Panc1 (cell line): ENCODE measurements around the gene CDH9. TPM values are rescaled to one million over a fixed set of nuclear protein-coding genes. Genes with fewer than 3 reads are reported as not detected.

Source experiments
- ATAC-seq: fragments of 200-7000 bp; cut with Tn5 transposase; 2 replicates; pipeline ENCODE4 v1.9.1; 2020; ENCODE audit warnings: mild to moderate bottlenecking, moderate library complexity
- BruUV-seq: library from RNA; stranded (reverse); fragments of 400-500 nt; replicated peaks from 2 replicates; lab custom pipeline; 2021; lab: Mats Ljungman, UMichigan
- CTCF ChIA-PET: fragments of 300-600 bp; sonication (Branson Sonifier 250); formaldehyde crosslinking; loops from one replicate; lab custom pipeline; 2022; ENCODE audit warnings: antibody characterized with exemption; lab: Charles Lee
- POLR2A ChIA-PET: fragments of 300-600 bp; sonication (Branson Sonifier 250); formaldehyde crosslinking; loops from one replicate; lab custom pipeline; 2022; ENCODE audit warnings: antibody characterized with exemption; lab: Charles Lee
- DNase-seq: peaks from one replicate; pipeline ENCODE4 v3.0.0-alpha.2; 2010; ENCODE audit warnings: low read depth, low spot score
- H3K27ac ChIP-seq: 2 replicates; pipeline ENCODE4 v1.5.1; 2011; ENCODE audit warnings: mild to moderate bottlenecking, low read length, inconsistent platforms
- H3K27me3 ChIP-seq: fragments of 200-500 bp; sonication (Bioruptor generic); 2 replicates; pipeline ENCODE4 v1.6.0; 2014; ENCODE audit warnings: low read length, inconsistent platforms; ENCODE audit not compliant: control insufficient read depth, insufficient read depth
- H3K36me3 ChIP-seq: fragments of 200-500 bp; sonication (Bioruptor generic); 2 replicates; pipeline ENCODE4 v1.5.1; 2014; ENCODE audit warnings: inconsistent platforms, mild to moderate bottlenecking, low read length, moderate library complexity; ENCODE audit not compliant: control insufficient read depth, insufficient read depth
- H3K4me1 ChIP-seq: 2 replicates; pipeline ENCODE4 v1.5.1; 2011; ENCODE audit warnings: inconsistent platforms, mild to moderate bottlenecking, low read length, moderate library complexity; ENCODE audit not compliant: control insufficient read depth, insufficient read depth
- H3K4me3 ChIP-seq, 2 experiments: 2 replicates each; pipeline ENCODE4 v1.5.1; 2011 to 2012; ENCODE audit warnings: low read depth in 2 of 2, low read length in 2 of 2, mild to moderate bottlenecking in 2 of 2, inconsistent platforms in 1 of 2, moderate library complexity in 1 of 2
- H3K9me3 ChIP-seq: fragments of 200-500 bp; sonication (Bioruptor generic); 2 replicates; pipeline ENCODE4 v1.5.1; 2014; ENCODE audit warnings: low read depth, mild to moderate bottlenecking, inconsistent platforms, low read length, moderate library complexity; ENCODE audit not compliant: control insufficient read depth, insufficient read depth
- CTCF ChIP-seq: fragments of 450-650 bp; IDR thresholded peaks from 2 replicates; pipeline ENCODE4 v1.5.1; 2017; ENCODE audit warnings: mild to moderate bottlenecking
- POLR2AphosphoS5 ChIP-seq: IDR thresholded peaks from 2 replicates; pipeline ENCODE4 v1.6.1; 2012; ENCODE audit warnings: mild to moderate bottlenecking, low read depth, low read length, moderate library complexity
- SIN3A ChIP-seq: IDR thresholded peaks from 2 replicates; pipeline ENCODE4 v1.6.1; 2012; ENCODE audit warnings: low read depth, mild to moderate bottlenecking, low read length, moderate library complexity, borderline replicate concordance; ENCODE audit not compliant: insufficient read depth
- TCF7L2 ChIP-seq: IDR thresholded peaks from 2 replicates; pipeline ENCODE4 v1.6.1; 2011; ENCODE audit warnings: mild to moderate bottlenecking, low read depth, low read length, inconsistent platforms
- in situ Hi-C: cut with HindIII; loops from 2 replicates; pipeline ENCODE4 v1.10.0; 2016; ENCODE audit warnings: low sequenced_read_pairs, low pct_unique_long_range_greater_than_20kb
- intact Hi-C: fragments of 100-400 bp; cut with micrococcal nuclease; formaldehyde crosslinking; loops from one replicate; pipeline ENCODE4 v1.10.0; 2022; ENCODE audit not compliant: unreplicated experiment
- total RNA-seq: library from RNA; stranded (reverse); gene quantifications from one replicate; pipeline ENCODE4 v1.2.1, GENCODE V29; 2021; ENCODE audit not compliant: unreplicated experiment
- TF ChIP-seq, protein P1 (sequence below), 2 experiments: IDR thresholded peaks; 2 replicates each; pipeline ENCODE4 v1.6.1; 2011 to 2012; ENCODE audit warnings: low read depth in 2 of 2, control low read depth in 1 of 2, low read length in 1 of 2, mild to moderate bottlenecking in 1 of 2, moderate library complexity in 1 of 2; ENCODE audit not compliant: insufficient read depth in 1 of 2

CDH9 gene
- total RNA-seq, 1 experiment from 2014 or later, result 0.10 TPM

DNA sequence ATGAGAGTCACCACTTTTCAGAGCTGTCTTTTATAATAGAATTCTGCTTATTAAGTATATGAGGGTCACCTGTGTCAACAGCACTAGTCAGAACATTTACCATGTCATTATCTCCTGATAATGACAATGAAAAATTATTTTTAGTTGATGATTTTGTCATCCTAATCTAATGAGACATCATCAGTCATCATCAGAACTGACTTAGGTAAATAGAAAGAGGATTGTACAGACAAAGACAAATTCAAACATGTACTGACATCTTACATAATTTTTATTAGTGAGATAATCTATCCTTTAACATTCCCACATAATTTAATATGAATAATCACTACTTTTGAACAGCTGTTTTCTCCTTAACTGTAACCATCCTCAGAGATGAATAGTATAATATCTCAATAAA, 22.6 kb downstream of the CDH9 start:
- Histone ChIP-seq H3K4me1 (no peaks in the 10 kb centered on the region), H3K36me3 (no peaks in the 10 kb centered on the region), H3K27ac (no peak overlapping the region; the same call in 1 of the 2 replicates), H3K4me3 (no peak overlapping the region), H3K27me3 (no peaks in the 10 kb centered on the region), H3K9me3 (no peaks in the 10 kb centered on the region)
- POLR2A ChIA-PET, result no interaction called here
- intact Hi-C loops, result no loop called here
- no TSS peak for BruUV-seq
- CTCF ChIA-PET, result no interaction called here
- TF ChIP-seq SIN3A (no peak), POLR2AphosphoS5 (no peak), CTCF (no peak), TCF7L2 (no peak)
- TF ChIP-seq, protein P1, sequence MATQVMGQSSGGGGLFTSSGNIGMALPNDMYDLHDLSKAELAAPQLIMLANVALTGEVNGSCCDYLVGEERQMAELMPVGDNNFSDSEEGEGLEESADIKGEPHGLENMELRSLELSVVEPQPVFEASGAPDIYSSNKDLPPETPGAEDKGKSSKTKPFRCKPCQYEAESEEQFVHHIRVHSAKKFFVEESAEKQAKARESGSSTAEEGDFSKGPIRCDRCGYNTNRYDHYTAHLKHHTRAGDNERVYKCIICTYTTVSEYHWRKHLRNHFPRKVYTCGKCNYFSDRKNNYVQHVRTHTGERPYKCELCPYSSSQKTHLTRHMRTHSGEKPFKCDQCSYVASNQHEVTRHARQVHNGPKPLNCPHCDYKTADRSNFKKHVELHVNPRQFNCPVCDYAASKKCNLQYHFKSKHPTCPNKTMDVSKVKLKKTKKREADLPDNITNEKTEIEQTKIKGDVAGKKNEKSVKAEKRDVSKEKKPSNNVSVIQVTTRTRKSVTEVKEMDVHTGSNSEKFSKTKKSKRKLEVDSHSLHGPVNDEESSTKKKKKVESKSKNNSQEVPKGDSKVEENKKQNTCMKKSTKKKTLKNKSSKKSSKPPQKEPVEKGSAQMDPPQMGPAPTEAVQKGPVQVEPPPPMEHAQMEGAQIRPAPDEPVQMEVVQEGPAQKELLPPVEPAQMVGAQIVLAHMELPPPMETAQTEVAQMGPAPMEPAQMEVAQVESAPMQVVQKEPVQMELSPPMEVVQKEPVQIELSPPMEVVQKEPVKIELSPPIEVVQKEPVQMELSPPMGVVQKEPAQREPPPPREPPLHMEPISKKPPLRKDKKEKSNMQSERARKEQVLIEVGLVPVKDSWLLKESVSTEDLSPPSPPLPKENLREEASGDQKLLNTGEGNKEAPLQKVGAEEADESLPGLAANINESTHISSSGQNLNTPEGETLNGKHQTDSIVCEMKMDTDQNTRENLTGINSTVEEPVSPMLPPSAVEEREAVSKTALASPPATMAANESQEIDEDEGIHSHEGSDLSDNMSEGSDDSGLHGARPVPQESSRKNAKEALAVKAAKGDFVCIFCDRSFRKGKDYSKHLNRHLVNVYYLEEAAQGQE (IDR thresholded peaks at IDR 0.05; ENCODE audit: insufficient read depth in 1 of 2, low read depth in 2 of 2, low read length in 1 of 2), result no peak
- DNase-seq (no peak), ATAC-seq (no peak)
- in situ Hi-C loops, result no loop called here

- ATAC-seq (no peak), DNase-seq (no peak)
- Histone ChIP-seq H3K36me3 (no peaks in the 10 kb centered on the region), H3K4me1 (no peaks in the 10 kb centered on the region; the same call in 1 of the 2 replicates), H3K27ac (peak overlapping the region; percentile 57; the same call in 1 of the 2 replicates), H3K9me3 (no peaks in the 10 kb centered on the region), H3K4me3 (no peak overlapping the region), H3K27me3 (no peaks in the 10 kb centered on the region)
- in situ Hi-C loops (no loop called here), intact Hi-C loops (no loop called here)
- ChIA-PET POLR2A (no interaction called here), CTCF (no interaction called here)
- no peak for TF ChIP-seq SIN3A
- TF ChIP-seq TCF7L2, result no peak
- no peak for TF ChIP-seq POLR2AphosphoS5
- TF ChIP-seq CTCF, result no peak
- TF ChIP-seq, protein P1 (IDR thresholded peaks at IDR 0.05; ENCODE audit: insufficient read depth in 1 of 2, low read depth in 2 of 2, low read length in 1 of 2), result no peak
- BruUV-seq, result no TSS peak
Measured at GRCh38 chr5:27011274-27011673, 27.1 kb downstream of the CDH9 start.
